GM18858 (cell line): ENCODE data around the gene BCAS3.

Source experiments
- ATAC-seq: cut with Tn5 transposase; IDR thresholded peaks from one replicate; pipeline ENCODE4 v1.9.1; 2021; ENCODE audit not compliant: unreplicated experiment

The BCAS3 gene

GRCh38 chr17:61117983-61118382 is 440.3 kb downstream of the BCAS3 start:
- no peak for ATAC-seq

- no peak for ATAC-seq
These were observed 441.2 kb downstream of the BCAS3 start for GRCh38 chr17:61118871-61119270.

- ATAC-seq, result no peak
These were observed 444.8 kb downstream of the BCAS3 start for GRCh38 chr17:61122326-61122913.

GRCh38 chr17:61124562-61124961 is 446.9 kb downstream of the BCAS3 start:
- no peak for ATAC-seq

- ATAC-seq, result no peak
These were observed 449.0 kb downstream of the BCAS3 start for GRCh38 chr17:61126473-61127249.

GRCh38 chr17:61127960-61128359 is 450.3 kb downstream of the BCAS3 start:
- ATAC-seq, result no peak

- ATAC-seq, result no peak
These were observed 451.0 kb downstream of the BCAS3 start for GRCh38 chr17:61128661-61129115.

- no peak for ATAC-seq
These were observed 451.9 kb downstream of the BCAS3 start for GRCh38 chr17:61129267-61130254.

GRCh38 chr17:61130330-61130729 is 452.7 kb downstream of the BCAS3 start:
- ATAC-seq, result no peak

- no peak for ATAC-seq
These were observed 453.9 kb downstream of the BCAS3 start for GRCh38 chr17:61131585-61131984.

- no peak for ATAC-seq
These were observed 454.9 kb downstream of the BCAS3 start for GRCh38 chr17:61132524-61132923.

GRCh38 chr17:61133853-61134252 is 456.2 kb downstream of the BCAS3 start:
- no peak for ATAC-seq

GRCh38 chr17:61134551-61135235 is 457.0 kb downstream of the BCAS3 start:
- no peak for ATAC-seq

GRCh38 chr17:61135782-61136181 is 458.1 kb downstream of the BCAS3 start:
- no peak for ATAC-seq

GRCh38 chr17:61136296-61136695 is 458.6 kb downstream of the BCAS3 start:
- ATAC-seq, result no peak

- ATAC-seq, result peak; percentile 98
These were observed 461.6 kb downstream of the BCAS3 start for GRCh38 chr17:61139219-61139618.

GRCh38 chr17:61140081-61140786 is 462.6 kb downstream of the BCAS3 start:
- no peak for ATAC-seq

- ATAC-seq, result no peak
These were observed 465.4 kb downstream of the BCAS3 start for GRCh38 chr17:61143026-61143425.

- ATAC-seq, result no peak
These were observed 466.5 kb downstream of the BCAS3 start for GRCh38 chr17:61144137-61144536.
